Dedifferentiated amniotic fluid mesenchymal stem cell (primary cell): ENCODE data around the gene NIPBL.
A peak's percentile ranks its signal among the peaks of the same experiment; 100 is the strongest.
"Not testable (repeated sequence)": the region's sequence is repeated elsewhere in the genome, so short reads cannot be mapped to it uniquely, and the experiment has no call there.

Experiments used
- DNase-seq: peaks from one replicate; pipeline ENCODE4 v3.0.0-alpha.2; 2016; ENCODE audit errors: extremely low spot score

NIPBL gene, protein sequence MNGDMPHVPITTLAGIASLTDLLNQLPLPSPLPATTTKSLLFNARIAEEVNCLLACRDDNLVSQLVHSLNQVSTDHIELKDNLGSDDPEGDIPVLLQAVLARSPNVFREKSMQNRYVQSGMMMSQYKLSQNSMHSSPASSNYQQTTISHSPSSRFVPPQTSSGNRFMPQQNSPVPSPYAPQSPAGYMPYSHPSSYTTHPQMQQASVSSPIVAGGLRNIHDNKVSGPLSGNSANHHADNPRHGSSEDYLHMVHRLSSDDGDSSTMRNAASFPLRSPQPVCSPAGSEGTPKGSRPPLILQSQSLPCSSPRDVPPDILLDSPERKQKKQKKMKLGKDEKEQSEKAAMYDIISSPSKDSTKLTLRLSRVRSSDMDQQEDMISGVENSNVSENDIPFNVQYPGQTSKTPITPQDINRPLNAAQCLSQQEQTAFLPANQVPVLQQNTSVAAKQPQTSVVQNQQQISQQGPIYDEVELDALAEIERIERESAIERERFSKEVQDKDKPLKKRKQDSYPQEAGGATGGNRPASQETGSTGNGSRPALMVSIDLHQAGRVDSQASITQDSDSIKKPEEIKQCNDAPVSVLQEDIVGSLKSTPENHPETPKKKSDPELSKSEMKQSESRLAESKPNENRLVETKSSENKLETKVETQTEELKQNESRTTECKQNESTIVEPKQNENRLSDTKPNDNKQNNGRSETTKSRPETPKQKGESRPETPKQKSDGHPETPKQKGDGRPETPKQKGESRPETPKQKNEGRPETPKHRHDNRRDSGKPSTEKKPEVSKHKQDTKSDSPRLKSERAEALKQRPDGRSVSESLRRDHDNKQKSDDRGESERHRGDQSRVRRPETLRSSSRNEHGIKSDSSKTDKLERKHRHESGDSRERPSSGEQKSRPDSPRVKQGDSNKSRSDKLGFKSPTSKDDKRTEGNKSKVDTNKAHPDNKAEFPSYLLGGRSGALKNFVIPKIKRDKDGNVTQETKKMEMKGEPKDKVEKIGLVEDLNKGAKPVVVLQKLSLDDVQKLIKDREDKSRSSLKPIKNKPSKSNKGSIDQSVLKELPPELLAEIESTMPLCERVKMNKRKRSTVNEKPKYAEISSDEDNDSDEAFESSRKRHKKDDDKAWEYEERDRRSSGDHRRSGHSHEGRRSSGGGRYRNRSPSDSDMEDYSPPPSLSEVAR (N-terminal part only)

DNA sequence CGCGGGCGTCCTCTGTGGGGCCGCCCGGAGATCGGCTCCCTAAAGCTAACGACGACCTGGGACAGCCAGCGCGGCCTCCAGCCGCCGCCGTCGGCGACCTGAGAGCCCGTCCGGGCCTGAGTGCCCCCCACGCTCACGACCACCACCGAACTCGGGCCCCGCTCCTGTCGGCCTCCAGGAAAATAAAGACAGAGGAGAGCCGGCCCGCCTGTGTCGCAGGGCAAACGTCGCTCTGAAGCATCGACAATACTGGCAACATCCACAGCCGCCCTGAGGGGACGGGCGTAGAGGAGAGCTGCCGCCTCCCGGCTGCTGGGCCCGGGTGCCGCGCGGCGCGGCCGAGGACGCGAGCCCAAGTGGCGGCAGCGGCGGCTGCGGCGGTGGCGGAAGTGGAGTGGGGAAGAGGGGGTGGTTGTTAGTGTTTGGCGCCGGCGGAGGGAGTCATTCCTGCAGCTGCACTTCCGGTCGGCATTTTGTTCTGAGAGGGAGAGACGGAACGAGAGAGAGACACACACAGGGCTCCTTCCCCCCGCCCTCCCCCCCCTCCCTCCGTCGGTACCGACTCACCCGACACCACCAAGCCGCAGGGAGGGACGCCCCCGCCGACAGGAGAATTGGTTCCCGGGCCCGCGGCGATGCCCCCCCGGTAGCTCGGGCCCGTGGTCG, at the start of gene NIPBL:
Gene NIPBL (plus strand): TSS at position 471 of the 666 bp plus-strand sequence. CDS start 76,928 bp downstream, outside the sequence.
- peak; percentile 96 for DNase-seq

DNA sequence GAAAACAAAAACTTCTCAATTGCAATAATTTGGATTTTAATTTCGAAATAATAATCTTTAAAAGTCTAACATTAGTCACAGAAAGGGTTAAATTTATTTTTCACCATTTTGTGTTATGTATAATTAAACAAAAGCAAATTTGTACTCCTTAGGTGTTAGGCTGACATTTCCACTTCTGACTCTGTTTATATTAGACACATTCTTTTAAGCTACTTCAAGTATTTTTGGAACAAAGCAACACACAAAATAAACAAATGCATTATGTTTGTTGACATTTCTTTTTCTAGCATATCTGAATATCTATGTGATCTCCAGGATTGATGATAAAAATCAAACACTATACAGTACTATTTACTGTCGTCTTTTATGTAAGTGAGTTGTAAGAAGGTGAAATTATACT, 44.3 kb upstream of the NIPBL start:
- no peak for DNase-seq

DNA sequence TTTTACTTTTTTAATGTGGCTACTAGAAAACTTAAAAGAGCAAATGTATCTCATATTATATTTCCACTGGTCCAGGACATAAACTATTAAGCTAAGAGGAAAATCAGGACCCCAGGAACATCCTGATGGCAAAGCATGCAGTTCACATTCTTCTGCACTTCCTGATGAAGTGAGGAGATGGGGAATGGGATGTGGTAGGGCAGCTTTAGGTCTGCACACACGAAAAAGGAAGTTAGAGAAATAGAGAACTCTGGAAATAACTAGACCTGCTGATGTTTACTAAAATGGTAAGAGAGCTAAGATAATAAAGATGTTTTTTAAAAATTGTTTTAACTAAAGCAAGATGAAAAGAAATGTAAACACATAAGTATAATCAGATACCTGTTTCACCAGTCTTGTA, 39.7 kb upstream of the NIPBL start:
- DNase-seq: no peak

DNA sequence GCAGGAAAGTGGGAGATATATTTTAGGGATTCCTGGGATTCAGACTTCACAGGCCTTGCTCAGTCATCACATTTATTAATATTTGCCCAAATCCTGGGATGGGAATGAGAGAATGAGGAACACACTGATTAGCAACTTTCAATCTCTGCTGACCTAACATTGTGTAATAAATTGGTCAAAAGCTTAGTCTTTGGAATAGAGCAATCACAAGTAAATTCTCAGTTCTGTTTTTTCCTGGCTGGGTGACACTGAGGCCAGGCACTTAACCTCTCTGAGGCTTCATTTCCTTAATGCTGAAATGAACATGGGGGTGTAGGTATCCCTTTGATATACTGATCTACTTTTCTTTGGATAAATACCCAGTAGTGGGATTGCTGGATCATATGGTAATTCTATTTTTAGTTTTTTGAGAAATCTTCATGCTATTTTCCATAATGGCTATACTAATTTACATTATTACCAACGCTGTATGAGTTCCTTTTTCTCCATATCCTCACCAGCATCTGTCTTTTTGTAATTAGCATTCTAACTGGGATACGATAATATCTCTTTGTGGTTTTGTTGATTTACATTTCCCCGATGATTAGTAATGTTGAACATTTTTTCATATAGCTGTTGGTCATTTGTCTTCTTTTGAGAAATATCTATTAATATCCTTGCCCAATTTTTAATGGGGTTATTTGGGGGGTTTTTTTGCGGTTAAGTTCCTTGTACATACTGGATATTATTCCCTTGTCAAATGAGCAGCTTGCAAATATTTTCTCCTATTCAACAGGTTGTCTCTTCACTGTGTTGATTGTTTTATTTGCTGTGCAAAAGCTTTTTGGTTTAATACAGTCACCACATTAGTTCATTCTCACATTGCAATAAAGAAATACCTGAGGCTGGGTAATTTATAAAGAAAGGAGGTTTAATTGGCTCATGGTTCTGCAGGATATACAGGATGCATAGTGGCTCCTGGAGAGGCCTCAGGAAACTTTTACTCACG, 36.8 kb upstream of the NIPBL start:
- no peak for DNase-seq

DNA sequence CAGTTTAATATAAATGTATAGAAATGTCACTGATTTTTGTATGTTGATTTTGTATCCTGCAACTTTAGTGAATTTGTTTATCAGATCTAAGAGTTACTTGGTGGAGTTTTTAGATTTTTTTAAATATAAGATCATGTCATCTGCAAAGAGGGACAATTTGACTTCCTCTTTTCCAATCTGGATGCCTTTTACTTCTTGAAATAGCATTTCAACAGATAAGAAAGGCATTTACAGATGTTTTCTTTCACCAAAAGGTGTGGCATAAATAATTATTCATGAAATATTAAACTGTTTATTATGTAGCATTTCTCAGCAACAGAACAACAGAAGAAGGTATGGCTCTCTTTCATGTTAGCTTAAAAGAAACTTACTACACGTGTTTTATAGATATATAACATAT, 34.9 kb upstream of the NIPBL start:
- no peak for DNase-seq

DNA sequence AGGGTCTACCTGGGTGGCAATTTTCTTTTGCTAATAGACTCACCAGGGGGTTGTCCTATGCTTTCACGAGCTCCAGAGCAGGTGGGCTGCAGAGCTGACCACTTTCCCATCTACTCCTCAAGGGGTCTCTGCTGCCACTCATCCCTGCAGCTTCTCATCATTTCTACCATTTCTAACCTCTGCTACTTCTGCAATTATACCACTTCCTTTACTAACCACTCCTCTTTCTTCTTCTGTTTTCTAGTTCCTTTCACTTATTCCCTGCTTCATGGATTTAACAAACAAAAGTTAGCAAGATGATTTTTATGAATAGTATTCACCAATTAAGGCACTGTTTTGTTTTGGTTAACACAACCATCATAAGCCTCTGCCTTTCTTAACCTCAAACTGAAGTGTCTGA, 34.5 kb upstream of the NIPBL start:
- DNase-seq: no peak

DNA sequence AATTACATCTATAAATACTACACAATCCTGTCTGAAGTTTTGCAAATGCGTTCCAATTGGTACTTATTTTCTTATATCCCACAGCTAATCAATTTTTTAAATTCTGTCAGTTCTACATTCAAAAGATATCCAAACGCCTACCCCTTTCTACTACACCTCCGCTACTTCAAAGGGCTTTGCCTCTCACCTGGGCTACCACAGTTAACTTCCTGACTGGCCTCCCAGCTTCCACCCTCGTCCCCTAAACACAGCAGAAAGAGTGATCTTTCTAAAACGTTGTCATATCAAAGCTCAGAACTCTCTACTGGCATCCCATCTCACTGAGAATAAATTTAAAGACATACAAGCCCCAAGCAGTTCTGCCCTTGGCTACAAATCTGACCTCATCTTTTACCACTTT, 32.3 kb upstream of the NIPBL start:
- no peak for DNase-seq

DNA sequence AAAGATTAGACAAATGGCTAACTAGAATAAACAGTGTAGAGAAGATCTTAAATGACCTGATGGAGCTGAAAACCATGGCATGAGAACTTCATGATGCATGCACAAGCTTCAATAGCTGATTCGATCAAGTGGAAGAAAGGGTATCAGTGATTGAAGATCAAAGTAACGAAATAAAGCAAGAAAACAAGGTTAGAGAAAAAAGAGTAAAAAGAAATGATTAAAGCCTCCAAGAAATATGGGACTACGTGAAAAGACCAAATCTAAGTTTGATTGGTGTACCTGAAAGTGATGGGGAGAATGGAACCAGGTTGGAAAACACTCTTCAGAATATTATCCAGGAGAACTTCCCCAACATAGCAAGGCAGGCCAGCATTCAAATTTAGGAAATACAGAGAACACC, 28.0 kb upstream of the NIPBL start:
- not testable (repeated sequence) for DNase-seq

DNA sequence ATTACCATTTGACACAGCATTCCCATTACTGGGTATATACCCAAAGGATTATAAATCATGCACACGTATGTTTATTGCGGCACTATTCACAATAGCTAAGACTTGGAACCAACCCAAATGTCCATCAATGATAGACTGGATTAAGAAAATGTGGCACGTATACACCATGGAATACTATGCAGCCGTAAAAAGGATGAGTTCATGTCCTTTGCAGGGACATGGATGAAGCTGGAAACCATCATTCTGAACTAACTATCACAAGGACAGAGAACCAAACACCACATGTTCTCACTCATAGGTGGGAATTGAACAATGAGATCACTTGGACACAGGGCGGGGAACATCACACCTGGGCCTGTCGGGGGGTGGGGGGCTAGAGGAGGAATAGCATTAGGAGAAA, 23.7 kb upstream of the NIPBL start:
- DNase-seq: not testable (repeated sequence)

DNA sequence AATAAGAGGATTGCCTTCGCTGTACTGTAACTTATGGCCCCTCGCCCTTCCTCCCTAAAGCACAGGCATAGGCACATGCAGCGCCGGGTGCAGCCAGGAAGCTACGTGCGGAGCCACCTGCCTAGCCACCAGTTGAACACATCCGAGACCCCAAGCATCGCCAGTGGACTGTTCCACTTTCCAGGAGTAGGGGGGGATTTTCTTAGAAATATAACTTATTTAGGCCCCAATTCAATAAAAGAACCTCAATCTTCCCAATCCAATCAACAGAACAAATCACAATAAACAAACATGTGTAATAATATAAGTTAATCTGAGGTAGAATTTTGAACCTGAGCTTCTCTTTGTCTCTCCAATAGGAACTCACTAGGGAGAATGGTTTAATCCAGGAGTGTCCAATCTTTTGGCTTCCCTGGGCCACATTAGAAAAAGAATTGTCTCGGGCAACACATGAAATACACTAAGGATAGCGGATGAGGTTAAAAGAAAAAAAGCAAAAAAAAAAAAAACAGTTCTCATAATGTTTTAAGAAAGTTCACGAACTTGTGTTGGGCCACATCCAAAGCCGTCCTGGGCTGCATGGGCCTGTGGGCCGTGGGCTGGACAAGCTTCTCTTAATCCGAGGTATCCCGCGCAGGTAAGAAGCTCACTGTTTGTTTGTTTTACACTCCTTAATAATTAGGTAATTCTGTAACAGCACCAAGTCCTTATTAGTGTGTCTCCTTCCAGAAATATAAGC, 22.0 kb upstream of the NIPBL start:
- no peak for DNase-seq

DNA sequence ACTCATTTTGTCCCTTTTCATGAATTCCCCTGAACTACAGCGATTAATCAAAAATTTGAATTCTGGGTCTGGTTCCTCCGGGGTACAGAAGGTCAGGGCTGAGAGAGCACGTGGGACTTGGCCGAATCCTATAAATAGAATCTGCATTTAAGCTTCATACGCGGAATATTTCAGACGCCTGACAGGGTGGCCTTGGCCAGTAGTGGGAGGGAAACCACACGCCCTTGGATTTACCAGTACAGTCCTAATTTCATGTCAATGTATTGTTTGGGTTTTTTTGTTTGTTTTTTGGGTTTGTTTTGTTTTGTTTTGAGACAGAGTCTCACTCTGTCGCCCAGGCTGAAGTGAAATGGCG, 21.5 kb upstream of the NIPBL start:
- no peak for DNase-seq

DNA sequence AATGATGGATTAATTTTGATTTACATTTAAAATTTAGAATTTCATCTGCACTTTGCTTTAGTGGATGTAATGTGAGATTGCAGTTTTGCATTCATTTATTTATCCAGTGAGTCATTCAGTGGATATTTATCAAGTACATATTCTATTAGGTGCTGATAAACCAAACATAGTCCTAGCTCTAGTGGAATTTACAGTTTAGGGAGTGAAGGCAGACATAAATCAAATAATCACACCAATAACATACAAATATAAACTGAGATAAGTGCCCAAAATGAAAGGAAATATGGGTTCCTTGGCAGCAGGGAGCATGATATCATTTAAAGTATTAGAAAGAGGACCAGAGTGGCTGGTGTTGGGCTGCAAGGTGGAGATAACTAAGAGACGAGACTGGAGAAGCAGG, 14.7 kb upstream of the NIPBL start:
- DNase-seq: no peak

DNA sequence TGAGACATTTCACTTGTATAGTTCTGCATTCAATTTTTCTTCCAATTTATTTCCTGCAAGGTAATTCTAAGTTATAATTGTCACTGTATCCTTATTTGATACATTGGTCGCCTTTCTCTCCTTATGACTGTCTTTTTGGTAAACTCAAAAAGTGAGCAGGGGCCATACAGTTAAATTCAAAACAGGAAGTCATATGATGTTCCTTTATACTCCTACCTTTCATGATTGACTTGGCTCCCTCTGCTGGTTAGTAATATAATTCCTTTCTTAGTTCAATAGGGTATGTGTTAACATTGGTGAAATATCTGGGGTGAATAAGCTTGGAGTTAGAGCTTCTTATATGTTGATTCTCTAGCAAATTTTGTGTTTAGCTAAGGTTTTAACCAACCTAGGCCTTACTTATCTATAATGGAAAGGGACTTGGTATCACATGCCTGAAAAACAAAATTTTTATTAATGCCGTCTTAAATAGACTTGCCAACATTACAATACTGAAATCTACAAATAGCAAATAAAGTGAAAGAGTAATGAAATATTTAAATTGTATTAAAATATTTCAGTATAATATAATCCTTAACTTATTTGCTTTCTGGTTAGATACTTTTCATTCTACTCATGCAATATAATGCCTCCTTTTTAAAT, 6.0 kb upstream of the NIPBL start:
- DNase-seq: peak; percentile 73

DNA sequence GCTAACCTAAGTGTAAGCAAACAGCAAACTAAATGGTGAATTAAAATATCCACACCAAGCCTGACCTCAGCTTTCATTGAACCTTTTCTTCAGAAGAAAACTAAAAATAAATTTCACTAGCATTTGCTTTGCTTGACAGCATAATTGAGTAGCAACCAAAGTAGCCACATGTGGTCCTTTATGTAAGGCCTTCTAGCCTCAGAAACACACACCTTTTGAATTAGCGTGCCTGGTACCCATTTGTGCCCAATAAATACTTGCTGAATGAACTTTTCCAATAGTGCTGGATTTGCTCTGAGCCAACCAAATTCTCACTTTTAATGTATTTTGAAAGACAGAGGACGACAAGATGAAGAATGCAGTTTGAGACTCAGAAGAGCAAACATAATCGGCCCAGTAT, 2.1 kb upstream of the NIPBL start:
- DNase-seq: no peak

DNA sequence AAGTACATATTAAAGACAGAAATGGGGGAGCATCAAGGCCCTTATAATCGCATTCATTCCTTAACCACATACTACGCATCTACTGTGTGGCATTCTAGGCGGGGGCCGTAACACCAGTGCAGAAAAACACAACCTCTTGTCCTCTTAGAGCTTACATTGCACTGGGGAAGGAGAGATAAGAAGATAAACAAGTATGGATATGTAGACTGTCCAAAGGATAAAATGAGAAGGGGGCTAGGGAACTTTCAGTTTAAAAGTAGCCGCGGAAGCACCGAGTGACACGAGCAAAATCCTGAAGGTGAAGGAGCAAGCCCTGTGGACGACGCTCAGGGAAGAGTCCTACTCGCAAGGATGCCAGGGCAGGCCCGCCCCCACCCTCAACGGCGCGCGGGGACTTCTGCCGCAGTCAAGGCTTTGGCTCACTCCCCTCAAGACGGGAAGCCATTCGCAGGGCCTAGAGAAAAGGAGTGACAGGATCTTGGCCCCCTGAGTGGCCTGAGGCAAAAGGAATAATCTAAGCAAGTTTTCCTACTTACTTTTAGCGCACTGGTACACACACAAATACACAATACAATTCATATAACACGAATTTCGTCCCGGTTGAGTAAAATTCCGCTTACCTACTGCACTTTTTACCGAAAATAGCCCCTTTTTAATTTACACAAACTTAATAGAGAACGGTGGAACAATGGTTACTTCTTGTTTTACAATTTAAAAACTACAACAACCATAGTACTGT, 1.3 kb upstream of the NIPBL start:
- DNase-seq: peak; percentile 43

DNA sequence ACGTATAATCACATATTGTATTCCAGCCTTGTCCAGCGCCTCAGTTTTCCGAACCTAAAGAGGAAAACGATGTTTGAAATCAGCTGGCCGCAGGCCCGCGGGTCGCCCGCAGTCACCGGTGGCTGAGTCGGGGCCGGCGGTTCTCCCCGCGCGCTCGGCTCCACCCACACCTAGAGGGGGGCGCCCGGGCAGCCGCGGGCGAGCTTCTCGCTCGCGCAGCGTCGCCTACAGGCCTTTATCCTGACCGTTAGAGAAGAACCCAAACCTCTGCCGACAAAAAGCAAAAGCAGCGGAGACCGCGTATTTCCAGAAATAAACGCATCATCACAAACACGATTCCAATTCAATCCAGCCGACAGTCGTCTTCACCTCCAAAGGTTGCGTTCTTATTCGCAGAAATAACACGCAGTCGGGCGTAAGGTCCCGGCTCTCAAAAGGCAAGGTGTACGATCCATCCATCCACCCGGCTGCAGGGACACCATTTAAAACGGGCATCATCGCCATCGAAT, 725 bp upstream of the NIPBL start:
- peak; percentile 63 for DNase-seq

DNA sequence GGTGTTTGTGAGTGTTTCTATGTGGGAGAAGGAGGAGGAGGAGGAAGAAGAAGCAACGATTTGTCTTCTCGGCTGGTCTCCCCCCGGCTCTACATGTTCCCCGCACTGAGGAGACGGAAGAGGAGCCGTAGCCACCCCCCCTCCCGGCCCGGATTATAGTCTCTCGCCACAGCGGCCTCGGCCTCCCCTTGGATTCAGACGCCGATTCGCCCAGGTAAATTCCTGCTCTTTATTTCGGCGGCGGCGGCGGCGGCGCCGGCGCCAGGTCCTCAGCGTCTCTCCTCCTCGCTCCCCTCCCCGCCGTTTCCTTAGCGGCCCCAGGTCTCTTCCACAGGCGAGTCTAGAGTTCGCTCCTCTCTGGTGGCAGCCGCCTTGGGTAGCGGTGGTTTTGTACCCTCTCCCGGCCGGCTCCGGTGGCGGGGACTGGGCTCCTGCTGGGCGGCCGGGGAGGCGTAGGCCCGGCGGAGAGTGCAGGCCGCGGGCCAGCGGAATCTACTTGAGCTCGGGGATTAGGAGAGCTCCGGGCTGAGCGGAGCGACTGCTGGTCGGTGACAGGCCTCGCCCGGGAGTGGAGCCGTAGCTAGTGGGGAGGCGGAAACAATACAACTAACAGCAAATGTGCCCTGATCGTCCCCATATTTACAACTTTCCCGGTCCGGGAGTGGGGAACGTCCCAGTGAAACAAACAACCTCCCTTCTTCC, 547 bp downstream of the NIPBL start:
- peak; percentile 45 for DNase-seq
